Testis (tissue), 2 donors: ENCODE data around the gene SLC16A8.

Experiments used
- POLR2A ChIP-seq: fragments of 450-650 bp; IDR thresholded peaks from one replicate; pipeline ENCODE4 v1.6.1; 2017; ENCODE audit warnings: antibody characterized with exemption, mild to moderate bottlenecking, moderate library complexity
- TF ChIP-seq, protein P1 (sequence below), 3 experiments: fragments of 450-650 bp in 2 of 3; fragments of 200-600 bp in 1 of 3; sonication (generic) in 1 of 3; IDR thresholded peaks; one replicate each; pipeline ENCODE4 v1.5.1; 2016 to 2019; ENCODE audit warnings: antibody characterized with exemption in 3 of 3, mild to moderate bottlenecking in 2 of 3, moderate library complexity in 1 of 3

GRCh38 chr22:38029901-38030300 lies 54.1 kb downstream of the SLC16A8 start:
- TF ChIP-seq, protein P1, sequence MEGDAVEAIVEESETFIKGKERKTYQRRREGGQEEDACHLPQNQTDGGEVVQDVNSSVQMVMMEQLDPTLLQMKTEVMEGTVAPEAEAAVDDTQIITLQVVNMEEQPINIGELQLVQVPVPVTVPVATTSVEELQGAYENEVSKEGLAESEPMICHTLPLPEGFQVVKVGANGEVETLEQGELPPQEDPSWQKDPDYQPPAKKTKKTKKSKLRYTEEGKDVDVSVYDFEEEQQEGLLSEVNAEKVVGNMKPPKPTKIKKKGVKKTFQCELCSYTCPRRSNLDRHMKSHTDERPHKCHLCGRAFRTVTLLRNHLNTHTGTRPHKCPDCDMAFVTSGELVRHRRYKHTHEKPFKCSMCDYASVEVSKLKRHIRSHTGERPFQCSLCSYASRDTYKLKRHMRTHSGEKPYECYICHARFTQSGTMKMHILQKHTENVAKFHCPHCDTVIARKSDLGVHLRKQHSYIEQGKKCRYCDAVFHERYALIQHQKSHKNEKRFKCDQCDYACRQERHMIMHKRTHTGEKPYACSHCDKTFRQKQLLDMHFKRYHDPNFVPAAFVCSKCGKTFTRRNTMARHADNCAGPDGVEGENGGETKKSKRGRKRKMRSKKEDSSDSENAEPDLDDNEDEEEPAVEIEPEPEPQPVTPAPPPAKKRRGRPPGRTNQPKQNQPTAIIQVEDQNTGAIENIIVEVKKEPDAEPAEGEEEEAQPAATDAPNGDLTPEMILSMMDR (IDR thresholded peaks at IDR 0.05) = no peak
- no peak for TF ChIP-seq POLR2A
